ENCODE results near the gene ESR2.
"Not testable (repeated sequence)": the region's sequence is repeated elsewhere in the genome, so short reads cannot be mapped to it uniquely, and the experiment has no call there.

Gene ESR2

DNA sequence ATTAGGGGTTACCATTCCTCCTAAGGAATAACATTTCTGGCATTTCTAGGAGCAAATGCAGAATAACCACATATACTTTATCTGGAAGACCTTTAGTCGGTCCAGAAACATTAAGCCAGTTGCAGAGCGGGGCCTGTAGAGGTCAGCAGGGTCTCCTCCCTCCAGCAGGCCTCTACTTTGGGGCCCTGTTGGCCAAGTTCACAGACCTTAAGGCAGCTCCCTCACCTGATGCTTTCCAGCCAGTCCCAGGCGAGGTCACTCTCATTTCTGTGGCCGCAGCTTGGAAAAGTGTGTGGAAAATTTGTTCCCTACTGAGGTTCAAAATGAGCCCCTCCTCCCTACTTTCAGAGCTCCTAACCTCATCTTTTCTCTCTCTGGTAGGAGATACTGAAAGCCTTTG lies 74.1 kb downstream of the ESR2 start:
- no peak for DNase-seq

GRCh38 chr14:64218344-64219240 lies 75.6 kb downstream of the ESR2 start:
- no peak for DNase-seq

DNA sequence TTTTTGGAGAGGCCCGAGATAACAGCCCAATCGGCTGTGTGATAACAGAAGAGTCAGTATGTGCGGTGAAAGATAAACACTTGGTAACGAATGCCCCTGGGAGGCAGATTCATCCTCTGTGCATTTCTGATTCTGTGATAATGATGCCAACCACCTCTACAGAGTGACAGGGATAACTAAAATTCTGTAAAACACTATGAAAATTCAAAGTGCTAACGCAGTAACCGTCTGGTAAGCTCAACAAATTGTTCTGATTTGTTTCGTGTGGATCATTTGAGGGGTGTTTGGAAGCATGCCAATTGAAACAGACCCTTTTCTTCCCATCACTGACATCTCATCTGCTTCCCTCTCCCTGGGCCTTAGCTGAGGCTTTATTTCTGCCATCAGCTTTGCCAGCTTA lies 76.3 kb downstream of the ESR2 start:
- no peak for DNase-seq

DNA sequence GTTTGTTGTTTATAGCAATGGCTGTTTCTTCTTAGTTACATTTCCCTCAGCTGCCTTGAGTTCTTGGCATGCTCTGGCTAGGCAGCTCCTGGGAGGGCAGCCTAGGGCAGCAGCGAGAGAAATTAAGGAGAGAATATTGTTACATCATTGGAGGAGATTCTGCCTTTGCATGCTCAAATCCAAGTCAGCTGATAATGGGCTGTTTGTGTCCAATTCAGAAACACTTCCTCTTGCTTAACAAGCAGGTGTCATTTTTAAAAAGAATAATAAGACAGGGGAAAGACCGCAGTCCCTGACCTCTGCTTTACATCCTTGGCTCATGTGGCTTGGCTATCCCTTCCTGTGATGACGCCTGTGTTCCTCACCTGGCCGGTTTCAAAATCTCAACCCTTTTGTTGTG lies 76.9 kb downstream of the ESR2 start:
- DNase-seq, result no peak

GRCh38 chr14:64215978-64216377 lies 78.2 kb downstream of the ESR2 start:
- no peak for DNase-seq

DNA sequence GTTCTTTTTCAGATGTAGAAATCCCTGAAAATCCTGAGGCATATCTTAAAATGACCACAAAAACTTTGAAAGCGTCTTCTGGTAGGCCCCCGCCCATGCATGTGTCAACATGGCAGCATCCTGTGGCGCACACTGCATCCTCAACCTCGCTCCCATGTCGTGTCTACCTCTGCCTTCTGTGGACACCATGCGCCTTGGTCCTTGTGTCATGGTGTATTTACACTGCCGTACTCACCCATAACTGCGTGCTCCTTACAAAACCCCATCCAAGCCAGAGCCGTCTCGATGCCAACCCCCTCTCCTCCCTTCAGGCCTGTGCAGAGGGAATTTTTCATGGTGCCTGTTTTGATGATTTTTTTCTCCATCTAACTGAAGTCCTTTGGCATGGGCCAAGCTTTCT lies 78.9 kb downstream of the ESR2 start:
- DNase-seq, result no peak

DNA sequence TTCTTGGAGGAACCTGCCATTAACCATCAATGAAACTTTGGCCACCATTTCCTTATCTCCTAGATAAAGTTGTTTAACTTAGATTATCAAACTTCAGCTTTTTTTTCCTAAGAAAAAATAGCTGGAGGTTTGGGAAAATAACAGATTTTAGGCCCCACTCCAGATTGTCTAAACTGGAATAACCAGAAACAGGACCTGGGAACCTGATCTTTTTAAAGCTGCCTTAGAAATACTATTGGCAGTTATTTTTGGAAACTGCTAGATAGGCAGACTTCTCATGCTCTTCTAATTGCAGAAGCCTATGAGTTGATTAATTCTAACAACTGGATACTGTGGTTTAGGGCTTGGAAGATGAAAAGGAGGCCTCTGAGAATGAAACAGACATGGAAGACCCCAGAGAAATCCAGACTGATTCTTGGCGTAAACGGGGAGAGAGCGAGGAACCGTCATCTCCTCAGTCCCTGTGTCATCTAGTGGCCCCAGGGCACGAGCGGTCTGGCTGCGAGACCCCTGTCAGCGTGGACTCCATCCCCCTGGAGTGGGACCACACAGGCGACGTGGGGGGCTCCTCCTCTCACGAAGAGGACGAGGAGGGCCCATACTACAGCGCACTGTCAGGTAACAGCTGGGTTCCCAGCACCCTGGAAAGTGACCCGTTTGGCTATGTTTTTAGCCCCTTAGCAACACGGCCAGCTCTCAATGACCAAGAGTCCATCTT lies 80.2 kb downstream of the ESR2 start:
- DNase-seq, result no peak

DNA sequence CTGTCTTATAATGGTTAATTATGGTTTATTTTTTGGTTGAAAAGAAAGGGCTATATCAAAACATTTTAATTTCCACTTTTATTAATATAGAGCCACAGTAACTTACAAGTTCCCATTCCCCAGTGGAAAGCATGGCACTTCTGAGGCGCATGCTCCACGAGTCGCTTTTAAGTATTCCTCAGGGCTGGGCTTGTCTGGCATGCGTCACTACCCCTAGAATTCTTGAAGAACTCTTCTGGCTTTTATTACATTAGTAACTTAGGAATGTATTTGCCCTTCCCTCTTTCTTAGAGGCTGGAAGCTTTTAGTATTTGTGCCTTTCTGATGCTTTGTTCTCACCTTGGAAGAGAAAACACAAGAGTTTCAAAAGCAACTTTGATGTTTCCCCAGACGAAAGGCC lies 81.1 kb downstream of the ESR2 start:
- DNase-seq, result no peak

GRCh38 chr14:64212666-64213065 lies 81.5 kb downstream of the ESR2 start:
- DNase-seq, result no peak

- not testable (repeated sequence) for DNase-seq
Observed at GRCh38 chr14:64210912-64211311, 83.3 kb downstream of the ESR2 start.

DNA sequence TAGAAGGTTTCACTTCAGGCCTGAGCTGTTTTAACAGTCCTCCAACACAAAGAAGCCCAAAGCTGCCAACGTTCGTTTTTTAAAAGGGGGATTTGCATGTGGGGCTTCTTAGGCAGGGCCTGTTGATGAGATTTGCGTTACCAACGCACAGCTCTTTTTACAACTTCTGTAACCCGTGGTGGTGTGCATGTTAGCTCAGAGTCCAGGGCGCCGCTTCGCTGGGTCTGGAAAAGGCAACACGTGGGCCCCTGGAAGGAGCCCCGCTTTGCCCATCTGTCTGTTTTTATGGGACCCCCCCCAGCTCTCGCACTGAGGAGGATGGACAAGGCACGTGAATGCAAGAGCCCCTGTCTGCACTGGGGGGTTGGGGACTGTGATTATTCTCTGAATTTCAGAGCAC lies 84.0 kb downstream of the ESR2 start:
- DNase-seq, result no peak

DNA sequence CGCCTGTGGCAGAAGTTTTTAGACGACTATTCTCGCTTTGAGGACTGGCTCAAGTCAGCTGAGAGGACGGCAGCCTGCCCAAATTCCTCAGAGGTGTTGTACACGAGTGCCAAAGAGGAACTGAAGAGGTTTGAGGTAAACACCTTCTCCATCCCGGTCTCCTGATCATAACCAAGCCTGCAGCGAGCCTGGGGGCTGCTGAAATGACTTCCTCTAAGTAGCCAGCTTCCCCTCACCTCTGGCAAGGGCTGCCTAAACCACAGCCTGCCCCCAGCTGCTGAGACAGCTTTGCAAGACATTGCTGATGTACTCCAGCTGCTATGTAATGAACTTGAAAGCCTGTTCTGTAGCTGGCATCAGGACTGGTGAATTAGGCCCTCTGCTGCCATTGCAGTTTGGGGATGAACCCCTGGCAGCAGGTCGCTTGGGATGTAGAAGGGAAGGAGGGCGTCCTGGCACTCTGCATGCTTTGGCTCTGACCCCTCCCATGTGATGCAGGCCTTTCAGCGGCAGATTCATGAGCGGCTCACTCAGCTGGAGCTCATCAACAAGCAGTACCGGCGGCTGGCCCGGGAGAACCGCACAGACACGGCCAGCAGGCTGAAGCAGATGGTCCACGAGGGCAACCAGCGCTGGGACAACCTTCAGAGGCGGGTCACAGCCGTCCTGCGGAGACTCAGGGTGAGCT lies 84.6 kb downstream of the ESR2 start:
- no peak for DNase-seq

DNA sequence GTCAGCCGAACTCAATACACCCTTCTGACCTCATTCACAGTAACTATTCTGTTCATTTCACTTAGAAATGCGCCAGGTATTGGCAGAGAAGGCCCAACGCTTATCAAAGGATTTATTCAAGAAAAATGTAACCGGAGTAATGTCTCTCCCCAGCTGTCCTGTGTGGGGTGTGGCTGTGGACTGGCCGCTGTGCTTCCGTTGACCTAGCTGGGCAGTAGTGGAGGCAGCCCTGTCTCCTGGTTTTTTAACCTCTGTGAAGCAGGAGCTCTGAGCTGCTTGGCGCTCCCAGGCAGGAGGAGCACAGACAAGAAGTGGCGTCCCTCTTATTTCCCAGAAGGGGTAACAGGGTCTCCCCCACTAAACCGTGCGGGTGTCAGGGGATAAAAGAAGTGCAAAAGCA lies 85.2 kb downstream of the ESR2 start:
- no peak for DNase-seq

DNA sequence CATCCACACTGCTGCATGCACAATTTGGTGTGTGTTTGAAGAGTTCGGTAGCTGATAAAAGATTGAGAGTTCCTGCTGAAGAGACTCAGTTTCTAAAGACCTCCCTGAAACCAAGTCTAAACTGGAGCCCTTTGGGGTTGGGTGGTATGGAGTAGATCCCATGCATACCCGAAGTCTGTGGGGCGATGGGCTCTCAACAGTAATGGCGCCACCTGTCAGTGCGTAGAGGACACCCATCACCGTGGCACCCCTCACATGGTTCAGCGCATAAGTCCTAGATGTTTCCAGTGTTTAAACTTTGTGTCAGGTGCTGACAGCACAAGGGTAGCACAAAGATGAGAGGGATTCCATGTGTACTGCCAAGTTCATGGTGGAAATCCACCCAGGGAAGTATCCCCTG lies 85.9 kb downstream of the ESR2 start:
- no peak for DNase-seq

GRCh38 chr14:64203366-64204006 lies 90.7 kb downstream of the ESR2 start:
- DNase-seq, result no peak

DNA sequence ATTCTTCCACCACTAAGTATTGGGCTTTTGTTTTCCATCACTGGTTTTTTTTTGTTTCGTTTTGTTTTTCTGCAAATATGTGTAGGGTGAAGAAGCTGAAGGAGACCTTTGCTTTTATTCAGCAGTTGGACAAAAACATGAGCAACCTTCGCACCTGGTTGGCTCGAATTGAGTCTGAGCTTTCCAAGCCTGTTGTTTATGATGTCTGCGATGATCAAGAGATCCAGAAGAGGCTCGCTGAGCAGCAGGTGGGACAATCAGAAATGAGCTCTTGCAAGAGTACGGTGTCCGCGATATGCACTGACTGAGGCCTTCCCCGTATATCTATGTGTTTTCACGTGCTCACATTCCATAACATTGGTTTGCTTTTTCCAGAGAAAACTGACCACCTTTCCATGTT lies 91.5 kb downstream of the ESR2 start:
- DNase-seq, result no peak

- DNase-seq, result no peak
Observed at GRCh38 chr14:64201921-64202545, 92.1 kb downstream of the ESR2 start.

- DNase-seq, result no peak
Observed at GRCh38 chr14:64201296-64201695, 92.9 kb downstream of the ESR2 start.

GRCh38 chr14:64200170-64200569 lies 94.0 kb downstream of the ESR2 start:
- no peak for DNase-seq

DNA sequence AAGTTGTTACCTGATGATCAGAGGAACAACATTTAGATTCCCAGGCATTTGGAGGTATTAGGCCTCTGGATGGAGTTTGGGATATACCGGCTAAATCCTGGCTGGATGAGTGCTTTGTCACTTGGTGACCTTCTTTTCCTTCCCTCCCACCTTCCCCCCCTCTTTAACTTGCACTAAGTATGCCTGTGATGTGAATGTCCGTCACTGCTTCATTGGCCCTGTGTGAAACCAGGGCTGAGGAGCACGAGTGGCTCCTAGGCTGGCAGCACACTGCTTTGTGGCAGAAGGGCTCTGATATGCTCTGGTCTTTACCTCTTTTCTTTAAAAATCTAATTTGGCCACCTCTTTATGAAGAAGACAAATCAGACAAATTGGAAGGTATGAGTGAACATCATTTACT lies 95.7 kb downstream of the ESR2 start:
- DNase-seq, result no peak

- DNase-seq, result no peak
Observed at GRCh38 chr14:64197996-64198395, 96.2 kb downstream of the ESR2 start.

- peak; percentile 59 to 77 for DNase-seq
Observed at GRCh38 chr14:64196814-64197411, 97.3 kb downstream of the ESR2 start.

All from hippocampal formation (tissue), 2 donors.